ENCODE measurements around the gene FRMD4A. TPM values are rescaled to one million over a fixed set of nuclear protein-coding genes. Genes with fewer than 3 reads are reported as not detected.

Gene FRMD4A
- total RNA-seq, 5 donors from 2014 or later (not counting 1 experiment from before 2014, with no cell fraction given), result 1.3 to 1.8 (median 1.4) TPM

GRCh38 chr10:14350006-14350405 is 19.3 kb upstream of the FRMD4A start:
- Mint-ChIP-seq H3K4me1 (no peaks in the 10 kb centered on the region), H3K9me3 (no peaks in the 10 kb centered on the region), H3K4me3 (no peak overlapping the region), H3K27ac (no peak overlapping the region), H3K27me3 (peaks cover 7 to 13% of the 10 kb centered on the region in 2 donors), H3K36me3 (no peaks in the 10 kb centered on the region)
- DNase-seq (no peak), ATAC-seq (replicated peaks in 1 of 4) (no peak)
- WGBS (ENCODE audit: insufficient coverage), result 55% methylated on average over 2 of the region's 4 CpGs
- Histone ChIP-seq H3K4me1 (ENCODE audit: control insufficient read depth in 1 of 2, extremely low read depth in 1 of 2, insufficient read depth in 2 of 2, low read length in 2 of 2) (no peaks in the 10 kb centered on the region), H3K27me3 (replicated peaks in 1 of 2; ENCODE audit: control insufficient read depth in 2 of 2, extremely low read depth in 1 of 2, insufficient read depth in 2 of 2, low read length in 1 of 2) (peaks cover 0 to 6% of the 10 kb centered on the region in 2 experiments), H3K36me3 (ENCODE audit: control insufficient read depth in 2 of 2, extremely low read depth in 1 of 2, insufficient read depth in 1 of 2, low read length in 1 of 2) (no peaks in the 10 kb centered on the region), H3K9me3 (no peaks in the 10 kb centered on the region), H3K27ac (ENCODE audit: low read length) (no peak overlapping the region), H3K4me3 (ENCODE audit: control insufficient read depth in 1 of 2, extremely low read depth in 1 of 2, low read length in 1 of 2) (no peak overlapping the region)
- ChIA-PET CTCF (interaction anchor here in 1 of 2 donors (0.7 kb wide), 1 partner anchor 298 kb away, joined by 4 read pairs; no protein-coding TSS in a partner anchor), POLR2A (no interaction called here)

- H3K9me3 ChIP-seq, result no peaks in the 10 kb centered on the region
- no peak overlapping the region for H3K4me3 ChIP-seq (ENCODE audit: control insufficient read depth in 1 of 2, extremely low read depth in 1 of 2, low read length in 1 of 2)
- no peak for ATAC-seq (replicated peaks in 1 of 4)
- CTCF ChIA-PET, result no interaction called here
- H3K36me3 ChIP-seq (ENCODE audit: control insufficient read depth in 2 of 2, extremely low read depth in 1 of 2, insufficient read depth in 1 of 2, low read length in 1 of 2), result no peaks in the 10 kb centered on the region
- no peak overlapping the region for H3K4me3 Mint-ChIP-seq
- no peaks in the 10 kb centered on the region for H3K4me1 Mint-ChIP-seq
- no peaks in the 10 kb centered on the region for H3K4me1 ChIP-seq (ENCODE audit: control insufficient read depth in 1 of 2, extremely low read depth in 1 of 2, insufficient read depth in 2 of 2, low read length in 2 of 2)
- POLR2A ChIA-PET, result no interaction called here
- WGBS (ENCODE audit: insufficient coverage), result 63% methylated on average over 1 of the region's 2 CpGs
- H3K27me3 ChIP-seq (replicated peaks in 1 of 2; ENCODE audit: control insufficient read depth in 2 of 2, extremely low read depth in 1 of 2, insufficient read depth in 2 of 2, low read length in 1 of 2), result peaks cover 0 to 6% of the 10 kb centered on the region in 2 experiments
- peaks cover 4 to 13% of the 10 kb centered on the region in 2 donors for H3K27me3 Mint-ChIP-seq
- H3K9me3 Mint-ChIP-seq, result no peaks in the 10 kb centered on the region
- H3K27ac Mint-ChIP-seq, result no peak overlapping the region
- DNase-seq, result no peak
- H3K36me3 Mint-ChIP-seq, result no peaks in the 10 kb centered on the region
- H3K27ac ChIP-seq (ENCODE audit: low read length), result no peak overlapping the region
These were observed 18.4 kb upstream of the FRMD4A start for GRCh38 chr10:14349081-14349480.

GRCh38 chr10:14345262-14345661 is 14.5 kb upstream of the FRMD4A start:
- Histone ChIP-seq H3K4me1 (ENCODE audit: control insufficient read depth in 1 of 2, extremely low read depth in 1 of 2, insufficient read depth in 2 of 2, low read length in 2 of 2) (no peaks in the 10 kb centered on the region), H3K27ac (ENCODE audit: low read length) (no peak overlapping the region), H3K36me3 (ENCODE audit: control insufficient read depth in 2 of 2, extremely low read depth in 1 of 2, insufficient read depth in 1 of 2, low read length in 1 of 2) (no peaks in the 10 kb centered on the region), H3K9me3 (no peaks in the 10 kb centered on the region), H3K4me3 (ENCODE audit: control insufficient read depth in 1 of 2, extremely low read depth in 1 of 2, low read length in 1 of 2) (no peak overlapping the region), H3K27me3 (replicated peaks in 1 of 2; ENCODE audit: control insufficient read depth in 2 of 2, extremely low read depth in 1 of 2, insufficient read depth in 2 of 2, low read length in 1 of 2) (peaks cover 0 to 8% of the 10 kb centered on the region in 2 experiments)
- ChIA-PET CTCF (no interaction called here), POLR2A (no interaction called here)
- Mint-ChIP-seq H3K9me3 (no peaks in the 10 kb centered on the region), H3K27ac (no peak overlapping the region), H3K36me3 (no peaks in the 10 kb centered on the region), H3K4me1 (no peaks in the 10 kb centered on the region), H3K27me3 (peaks cover 8 to 30% of the 10 kb centered on the region in 2 donors), H3K4me3 (no peak overlapping the region)
- 88% methylated on average over 1 of the region's 2 CpGs for WGBS (ENCODE audit: insufficient coverage)
- ATAC-seq (replicated peaks in 1 of 4), result no peak
- no peak for DNase-seq

- CTCF ChIA-PET, result interaction anchor here in 1 of 2 donors (1.1 kb wide), 1 partner anchor 13 kb away, joined by 4 read pairs; no protein-coding TSS in a partner anchor
- 96% methylated on average over 4 of the region's 6 CpGs for WGBS (ENCODE audit: insufficient coverage)
- H3K36me3 Mint-ChIP-seq, result no peaks in the 10 kb centered on the region
These were observed 9.5 kb upstream of the FRMD4A start for GRCh38 chr10:14340051-14340744.

GRCh38 chr10:14336736-14337135 is 6.0 kb upstream of the FRMD4A start:
- H3K4me3 Mint-ChIP-seq, result no peak overlapping the region
- POLR2A ChIA-PET, result no interaction called here

More at GRCh38 chr10:14340051-14340744, 9.5 kb upstream of the FRMD4A start:
- H3K27ac Mint-ChIP-seq, result no peak overlapping the region
- H3K27me3 Mint-ChIP-seq, result peaks cover 10 to 26% of the 10 kb centered on the region in 2 donors
- Histone ChIP-seq H3K36me3 (ENCODE audit: control insufficient read depth in 2 of 2, extremely low read depth in 1 of 2, insufficient read depth in 1 of 2, low read length in 1 of 2) (no peaks in the 10 kb centered on the region), H3K27ac (ENCODE audit: low read length) (no peak overlapping the region), H3K4me1 (ENCODE audit: control insufficient read depth in 1 of 2, extremely low read depth in 1 of 2, insufficient read depth in 2 of 2, low read length in 2 of 2) (no peaks in the 10 kb centered on the region), H3K4me3 (ENCODE audit: control insufficient read depth in 1 of 2, extremely low read depth in 1 of 2, low read length in 1 of 2) (no peak overlapping the region), H3K9me3 (no peaks in the 10 kb centered on the region), H3K27me3 (replicated peaks in 1 of 2; ENCODE audit: control insufficient read depth in 2 of 2, extremely low read depth in 1 of 2, insufficient read depth in 2 of 2, low read length in 1 of 2) (peaks cover 0 to 9% of the 10 kb centered on the region in 2 experiments)
- no peak overlapping the region for H3K4me3 Mint-ChIP-seq
- H3K9me3 Mint-ChIP-seq, result no peaks in the 10 kb centered on the region
- POLR2A ChIA-PET, result no interaction called here
- no peak for ATAC-seq (replicated peaks in 1 of 4)
- no peak for DNase-seq
- peaks cover 0 to 2% (median 0%) of the 10 kb centered on the region in 3 donors for H3K4me1 Mint-ChIP-seq

GRCh38 chr10:14334771-14335170 is 4.0 kb upstream of the FRMD4A start:
- H3K36me3 ChIP-seq (ENCODE audit: control insufficient read depth in 2 of 2, extremely low read depth in 1 of 2, insufficient read depth in 1 of 2, low read length in 1 of 2), result no peaks in the 10 kb centered on the region
- ATAC-seq (replicated peaks in 1 of 4) (no peak), DNase-seq (no peak)
- Mint-ChIP-seq H3K36me3 (no peaks in the 10 kb centered on the region), H3K27me3 (peaks cover 11 to 25% of the 10 kb centered on the region in 2 donors), H3K27ac (no peak overlapping the region), H3K4me1 (peaks cover 0 to 2% (median 0%) of the 10 kb centered on the region in 3 donors), H3K4me3 (no peak overlapping the region), H3K9me3 (no peaks in the 10 kb centered on the region)
- ChIA-PET CTCF (no interaction called here), POLR2A (no interaction called here)
- no peak overlapping the region for H3K27ac ChIP-seq (ENCODE audit: low read length)
- H3K27me3 ChIP-seq (replicated peaks in 1 of 2; ENCODE audit: control insufficient read depth in 2 of 2, extremely low read depth in 1 of 2, insufficient read depth in 2 of 2, low read length in 1 of 2), result peaks cover 0 to 22% of the 10 kb centered on the region in 2 experiments
- H3K4me1 ChIP-seq (ENCODE audit: control insufficient read depth in 1 of 2, extremely low read depth in 1 of 2, insufficient read depth in 2 of 2, low read length in 2 of 2), result no peaks in the 10 kb centered on the region
- no CpG with 5 or more reads among the region's 2 CpGs for WGBS (ENCODE audit: insufficient coverage)
- H3K9me3 ChIP-seq, result no peaks in the 10 kb centered on the region
- no peak overlapping the region for H3K4me3 ChIP-seq (ENCODE audit: control insufficient read depth in 1 of 2, extremely low read depth in 1 of 2, low read length in 1 of 2)

More at GRCh38 chr10:14336736-14337135, 6.0 kb upstream of the FRMD4A start:
- Histone ChIP-seq H3K27ac (ENCODE audit: low read length) (no peak overlapping the region), H3K4me3 (ENCODE audit: control insufficient read depth in 1 of 2, extremely low read depth in 1 of 2, low read length in 1 of 2) (no peak overlapping the region), H3K4me1 (ENCODE audit: control insufficient read depth in 1 of 2, extremely low read depth in 1 of 2, insufficient read depth in 2 of 2, low read length in 2 of 2) (no peaks in the 10 kb centered on the region), H3K27me3 (replicated peaks in 1 of 2; ENCODE audit: control insufficient read depth in 2 of 2, extremely low read depth in 1 of 2, insufficient read depth in 2 of 2, low read length in 1 of 2) (peaks cover 0 to 17% of the 10 kb centered on the region in 2 experiments), H3K9me3 (no peaks in the 10 kb centered on the region), H3K36me3 (ENCODE audit: control insufficient read depth in 2 of 2, extremely low read depth in 1 of 2, insufficient read depth in 1 of 2, low read length in 1 of 2) (no peaks in the 10 kb centered on the region)
- DNase-seq, result no peak
- no peak for ATAC-seq (replicated peaks in 1 of 4)
- Mint-ChIP-seq H3K27ac (no peak overlapping the region), H3K36me3 (no peaks in the 10 kb centered on the region), H3K9me3 (no peaks in the 10 kb centered on the region), H3K4me1 (peaks cover 0 to 2% (median 0%) of the 10 kb centered on the region in 3 donors), H3K27me3 (peaks cover 11 to 20% of the 10 kb centered on the region in 2 donors)
- CTCF ChIA-PET, result no interaction called here
- WGBS (ENCODE audit: insufficient coverage), result no CpG with 5 or more reads among the region's 2 CpGs
